T-helper 2 cell treated with Interferon-gamma antibody and Interleukin-4, amounts not matched to agents 5 μg/mL and 100 μg/mL, for 36 hours (primary cell): Measurements from ENCODE around the gene USH1C.

Source experiments
- DNase-seq: peaks from one replicate; pipeline ENCODE4 v3.0.0; 2021; ENCODE audit warnings: low spot score
- H3K27ac Mint-ChIP-seq: one replicate; pipeline ENCODE4 v1.8.0; 2021; ENCODE audit warnings: mild to moderate bottlenecking, mixed read lengths
- H3K27me3 Mint-ChIP-seq: one replicate; pipeline ENCODE4 v1.8.0; 2021; ENCODE audit warnings: low read depth, mixed read lengths
- H3K36me3 Mint-ChIP-seq: one replicate; pipeline ENCODE4 v1.8.0; 2021; ENCODE audit warnings: low read depth, mixed read lengths
- H3K4me1 Mint-ChIP-seq: one replicate; pipeline ENCODE4 v1.8.0; 2021; ENCODE audit warnings: low read depth, mixed read lengths
- H3K4me3 Mint-ChIP-seq: one replicate; pipeline ENCODE4 v1.8.0; 2022; ENCODE audit warnings: mild to moderate bottlenecking, moderate library complexity, mixed read lengths
- H3K9me3 Mint-ChIP-seq: one replicate; pipeline ENCODE4 v1.8.0; 2021; ENCODE audit warnings: mixed read lengths

USH1C gene

DNA sequence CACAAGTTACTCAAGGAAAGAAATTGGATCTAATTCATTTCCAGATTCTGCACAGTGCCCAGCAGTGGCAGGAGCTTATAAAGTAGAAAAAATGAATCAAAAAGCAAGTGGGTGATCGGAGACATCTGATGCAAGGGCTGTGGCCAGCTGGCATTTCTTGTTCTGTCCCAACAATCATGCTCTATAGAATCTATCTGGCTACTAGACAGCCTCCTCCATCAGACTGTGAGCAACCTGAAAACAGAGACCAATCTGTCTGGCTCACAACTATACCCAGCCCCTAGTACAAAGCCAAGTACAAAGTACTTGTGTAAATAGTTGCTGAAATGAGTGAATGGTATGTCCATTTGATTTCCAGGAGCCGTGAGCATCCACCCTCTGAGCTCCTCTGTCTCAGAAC, 11.4 kb downstream of the USH1C start:
- H3K27me3 Mint-ChIP-seq, result peaks cover 14% of the 10 kb centered on the region
- H3K4me3 Mint-ChIP-seq, result no peak overlapping the region
- no peaks in the 10 kb centered on the region for H3K36me3 Mint-ChIP-seq
- H3K27ac Mint-ChIP-seq, result no peak overlapping the region
- H3K4me1 Mint-ChIP-seq, result no peaks in the 10 kb centered on the region
- DNase-seq, result no peak
- H3K9me3 Mint-ChIP-seq, result no peaks in the 10 kb centered on the region

DNA sequence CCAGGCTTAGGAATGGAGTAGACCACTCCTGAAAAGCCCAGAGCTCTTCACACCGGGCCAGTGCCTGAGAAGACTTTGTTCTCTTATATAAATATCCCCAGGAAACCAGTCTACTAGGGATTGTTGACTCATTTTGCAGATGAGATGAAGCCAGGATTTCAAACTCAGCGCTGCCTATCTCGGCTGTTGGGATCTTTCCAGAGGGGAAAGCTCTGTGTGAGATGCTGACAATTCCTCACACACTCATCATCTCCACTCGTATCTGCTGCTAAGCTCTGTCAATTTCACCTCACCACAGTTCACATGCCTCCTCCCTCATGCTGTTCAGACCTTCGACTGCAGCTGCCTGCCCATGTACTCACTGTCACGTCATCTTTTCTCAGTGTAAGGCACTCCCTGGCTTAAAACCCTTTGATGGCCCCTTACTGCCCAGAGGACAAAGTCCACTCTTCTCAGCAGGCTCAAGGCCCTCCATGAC, 12.5 kb downstream of the USH1C start:
- H3K4me3 Mint-ChIP-seq, result no peak overlapping the region
- H3K27ac Mint-ChIP-seq, result no peak overlapping the region
- H3K27me3 Mint-ChIP-seq, result peaks cover 9% of the 10 kb centered on the region
- H3K9me3 Mint-ChIP-seq, result no peaks in the 10 kb centered on the region
- no peaks in the 10 kb centered on the region for H3K4me1 Mint-ChIP-seq
- no peak for DNase-seq
- H3K36me3 Mint-ChIP-seq, result no peaks in the 10 kb centered on the region

DNA sequence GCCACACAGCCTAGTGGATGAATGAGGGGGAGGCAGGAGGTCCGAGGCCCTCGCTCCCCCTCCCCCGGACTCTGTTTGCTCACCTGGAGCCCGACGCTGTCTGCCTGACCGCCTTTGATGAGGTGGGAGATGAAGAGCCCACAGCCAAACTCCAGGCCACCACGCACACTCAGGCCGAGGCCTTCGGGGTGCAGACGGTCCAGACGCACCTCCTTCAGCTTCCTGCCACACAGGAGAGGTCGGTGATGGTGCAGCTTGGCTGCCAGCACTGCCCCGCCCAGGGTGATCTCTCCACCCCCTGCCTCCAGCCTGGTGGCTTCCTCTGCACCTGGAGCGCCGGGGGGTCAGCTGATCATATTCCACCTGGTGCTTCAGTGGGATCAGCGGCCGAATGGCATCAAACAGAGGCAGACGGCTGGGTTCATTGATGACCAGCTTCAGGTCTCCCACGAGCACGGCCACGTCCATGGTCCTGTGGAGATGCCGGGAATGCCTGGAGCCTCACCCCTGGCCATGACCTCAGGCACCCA, 13.1 kb downstream of the USH1C start:
- Mint-ChIP-seq H3K36me3 (no peaks in the 10 kb centered on the region), H3K4me3 (no peak overlapping the region), H3K9me3 (no peaks in the 10 kb centered on the region), H3K27me3 (peaks cover 9% of the 10 kb centered on the region), H3K4me1 (no peaks in the 10 kb centered on the region), H3K27ac (no peak overlapping the region)
- no peak for DNase-seq

DNA sequence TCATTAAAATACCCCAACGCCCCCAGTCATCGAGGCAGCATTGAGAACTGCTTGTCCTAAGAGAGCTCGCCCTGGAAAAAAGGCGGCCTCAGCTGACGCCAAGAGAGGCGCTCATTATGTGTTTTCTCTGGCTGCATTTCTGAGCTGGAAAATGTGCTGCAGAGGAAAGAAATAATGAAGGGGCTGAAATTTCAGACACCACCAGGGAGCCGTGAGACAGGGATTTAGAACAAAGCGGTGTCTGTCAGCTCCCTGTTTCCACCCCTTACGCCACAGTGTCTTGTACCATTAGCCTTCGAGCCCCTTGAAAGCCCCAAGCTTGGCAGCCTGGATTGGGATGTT, 14.4 kb downstream of the USH1C start:
- Mint-ChIP-seq H3K9me3 (no peaks in the 10 kb centered on the region), H3K27ac (no peak overlapping the region), H3K36me3 (no peaks in the 10 kb centered on the region), H3K4me1 (no peaks in the 10 kb centered on the region), H3K4me3 (no peak overlapping the region), H3K27me3 (peaks cover 6% of the 10 kb centered on the region)
- no peak for DNase-seq

DNA sequence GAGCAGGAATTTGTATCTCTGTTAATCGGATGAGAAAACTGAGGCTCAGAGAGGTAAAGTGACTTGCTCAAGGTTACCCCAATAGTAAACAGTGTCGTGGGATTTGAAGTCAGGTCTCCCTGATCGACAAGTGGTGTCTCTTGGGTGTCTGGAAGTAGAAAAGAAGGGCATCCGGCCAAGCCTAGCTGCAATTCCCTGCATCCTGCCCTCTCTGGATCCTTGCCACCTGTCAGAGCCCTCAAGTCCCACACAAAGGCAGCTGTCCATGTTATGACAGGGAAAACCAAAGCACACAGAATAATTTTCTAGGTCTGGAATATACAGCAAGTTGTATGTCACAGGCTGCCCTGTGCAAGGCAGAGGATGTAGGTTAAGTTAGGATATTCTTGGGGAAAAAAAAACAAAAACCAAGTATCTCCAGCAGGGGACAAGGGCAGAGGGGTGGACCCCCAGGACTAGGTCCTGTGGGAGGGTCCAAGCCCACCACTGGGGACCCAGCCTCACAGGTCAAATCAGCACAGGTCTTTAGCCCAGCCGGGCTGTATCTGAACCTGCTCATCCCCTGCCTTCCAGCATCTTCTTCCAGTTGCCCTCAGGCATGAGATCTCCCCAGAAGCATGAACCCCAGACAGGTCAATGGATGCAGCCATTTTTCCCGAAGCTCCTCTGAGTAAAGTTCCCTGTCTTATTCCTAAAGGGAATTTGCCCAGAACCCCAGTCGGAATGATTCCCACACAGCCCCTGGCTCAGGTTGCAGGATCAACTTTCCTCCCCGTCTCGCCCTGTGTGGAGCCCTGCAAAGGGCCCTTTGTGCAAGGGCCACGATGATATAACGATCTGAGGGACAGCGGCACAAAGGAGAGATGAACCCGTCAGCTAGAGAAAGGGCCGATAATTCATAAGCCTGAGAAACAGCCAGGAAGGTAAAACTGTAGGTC, 15.0 kb downstream of the USH1C start:
- DNase-seq, result no peak
- no peak overlapping the region for H3K27ac Mint-ChIP-seq
- H3K4me1 Mint-ChIP-seq, result no peaks in the 10 kb centered on the region
- no peaks in the 10 kb centered on the region for H3K9me3 Mint-ChIP-seq
- no peaks in the 10 kb centered on the region for H3K36me3 Mint-ChIP-seq
- H3K27me3 Mint-ChIP-seq, result peaks cover 6% of the 10 kb centered on the region
- H3K4me3 Mint-ChIP-seq, result no peak overlapping the region

DNA sequence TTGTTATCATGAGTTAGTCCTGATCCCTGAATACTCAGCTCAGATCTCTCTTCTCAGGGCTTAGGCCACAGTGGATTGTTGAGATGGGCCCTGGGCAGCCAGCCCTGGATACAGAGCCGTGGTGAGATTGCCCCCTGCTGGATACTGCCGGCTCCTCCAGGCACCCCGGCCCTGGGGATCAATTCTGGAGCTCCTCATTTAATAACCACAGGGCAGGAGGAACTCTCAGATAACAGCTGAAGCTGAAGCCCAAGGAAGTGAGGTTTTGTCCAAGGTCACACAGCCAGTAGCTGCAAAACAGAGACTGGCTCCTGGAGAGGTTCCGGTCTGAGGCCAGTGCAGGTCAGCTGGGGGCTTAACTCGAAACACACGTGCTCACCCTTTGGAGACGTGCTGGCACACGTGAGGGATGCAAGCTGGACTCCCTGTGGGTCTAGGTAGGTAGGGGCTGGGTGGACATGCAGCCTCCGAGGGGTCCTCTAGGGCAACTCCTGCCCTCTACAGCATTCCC, 16.0 kb downstream of the USH1C start:
- no peaks in the 10 kb centered on the region for H3K36me3 Mint-ChIP-seq
- H3K4me3 Mint-ChIP-seq, result no peak overlapping the region
- H3K9me3 Mint-ChIP-seq, result no peaks in the 10 kb centered on the region
- H3K27ac Mint-ChIP-seq, result no peak overlapping the region
- no peaks in the 10 kb centered on the region for H3K4me1 Mint-ChIP-seq
- peak; percentile 17 for DNase-seq
- H3K27me3 Mint-ChIP-seq, result peaks cover 6% of the 10 kb centered on the region

DNA sequence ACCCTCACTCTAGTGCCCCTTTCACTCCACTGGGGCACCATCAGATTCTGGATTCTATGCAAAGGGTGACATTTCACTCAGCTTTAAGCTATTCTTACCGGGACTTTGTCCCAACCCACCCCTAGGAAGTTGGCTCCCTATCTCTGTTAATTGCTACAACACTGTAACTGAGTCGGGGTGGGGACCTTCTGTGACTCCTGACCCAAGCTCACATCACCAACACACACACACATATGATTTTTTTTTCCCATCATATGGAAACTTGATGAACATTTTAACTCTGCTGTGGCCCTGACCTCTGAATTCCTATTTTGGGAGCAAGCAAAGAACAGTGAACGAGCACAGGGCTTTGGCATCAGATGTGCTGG, 16.6 kb downstream of the USH1C start:
- H3K4me1 Mint-ChIP-seq, result no peaks in the 10 kb centered on the region
- no peaks in the 10 kb centered on the region for H3K36me3 Mint-ChIP-seq

DNA sequence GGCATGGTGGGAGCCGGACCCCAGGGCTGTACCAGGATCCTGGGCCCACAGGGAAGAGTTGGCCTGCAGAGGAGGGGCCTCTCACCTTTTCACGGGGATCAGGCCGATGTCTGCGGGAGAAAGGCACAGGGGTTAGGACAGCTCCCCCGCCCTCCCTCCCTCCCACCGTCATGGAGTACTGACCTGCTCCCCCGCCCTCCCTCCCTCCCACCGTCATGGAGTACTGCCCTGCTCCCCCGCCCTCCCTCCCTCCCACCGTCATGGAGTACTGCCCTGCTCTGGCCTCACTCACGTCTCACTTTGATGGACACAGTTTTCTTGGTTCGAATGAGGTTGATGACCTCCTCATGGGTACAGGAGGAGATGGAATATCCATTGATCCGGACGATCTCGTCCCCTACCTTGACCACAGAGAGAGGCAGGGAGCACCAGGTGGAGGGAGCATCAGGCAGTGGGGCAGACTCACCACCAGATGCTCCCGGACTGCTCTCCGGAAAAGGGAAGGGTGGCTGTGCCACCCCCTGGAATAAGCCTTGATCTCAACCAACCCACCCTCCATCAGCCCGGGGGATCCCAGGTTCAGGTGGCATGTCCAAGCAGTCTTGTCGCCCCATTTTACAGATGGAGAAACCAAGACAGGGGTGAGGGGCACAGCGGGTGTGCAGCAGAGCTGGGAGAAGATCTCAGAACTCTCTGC, 17.1 kb downstream of the USH1C start:
- no peaks in the 10 kb centered on the region for H3K4me1 Mint-ChIP-seq
- peaks cover 6% of the 10 kb centered on the region for H3K27me3 Mint-ChIP-seq
- H3K27ac Mint-ChIP-seq, result no peak overlapping the region
- no peak overlapping the region for H3K4me3 Mint-ChIP-seq
- no peaks in the 10 kb centered on the region for H3K36me3 Mint-ChIP-seq
- no peaks in the 10 kb centered on the region for H3K9me3 Mint-ChIP-seq
- DNase-seq, result no peak

More for the DNA sequence above, 16.6 kb downstream of the USH1C start:
- Mint-ChIP-seq H3K27me3 (peaks cover 6% of the 10 kb centered on the region), H3K9me3 (no peaks in the 10 kb centered on the region), H3K4me3 (no peak overlapping the region), H3K27ac (no peak overlapping the region)
- DNase-seq, result no peak

DNA sequence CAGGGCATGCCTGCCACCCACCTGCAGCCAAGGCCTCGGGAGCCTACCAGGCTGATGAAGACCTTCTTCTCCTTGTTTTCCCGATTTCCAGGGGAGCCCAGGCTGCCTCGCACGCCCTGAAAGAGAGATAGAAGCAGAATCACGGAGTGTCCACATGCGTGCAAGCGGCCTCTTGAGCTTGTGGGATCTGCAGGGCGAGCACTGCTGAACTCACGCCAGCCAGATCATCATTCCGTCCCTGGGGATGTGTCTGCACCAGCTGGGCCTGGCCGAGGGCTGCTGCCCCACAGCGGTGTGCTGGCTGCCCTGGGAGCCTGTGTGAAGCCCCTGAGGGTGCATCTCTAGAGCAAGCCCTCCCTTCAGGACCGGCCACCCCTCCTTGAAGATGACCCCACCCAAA, 17.9 kb downstream of the USH1C start:
- Mint-ChIP-seq H3K27ac (no peak overlapping the region), H3K36me3 (no peaks in the 10 kb centered on the region), H3K27me3 (peaks cover 6% of the 10 kb centered on the region), H3K4me3 (no peak overlapping the region), H3K9me3 (no peaks in the 10 kb centered on the region), H3K4me1 (no peaks in the 10 kb centered on the region)
- DNase-seq, result no peak

DNA sequence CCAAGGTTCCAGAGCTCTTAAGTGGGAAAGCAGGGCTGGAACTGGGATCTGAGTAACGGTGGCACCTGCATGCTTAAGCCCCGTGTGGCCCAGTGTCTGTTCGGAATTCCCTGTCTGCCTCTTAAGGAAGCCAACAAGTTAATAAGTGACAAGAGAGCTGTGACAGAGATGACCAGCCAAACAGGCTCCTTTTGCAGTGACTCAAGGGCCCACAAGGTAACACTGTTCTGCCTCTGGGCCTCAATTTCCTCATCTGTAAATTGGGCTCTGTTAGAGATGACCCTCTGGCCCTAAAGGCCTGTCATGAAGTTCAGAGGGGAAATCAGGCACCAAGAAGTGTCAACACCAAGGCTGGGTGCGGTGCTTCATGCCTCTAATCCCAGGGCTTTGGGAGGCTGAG, 18.6 kb downstream of the USH1C start:
- no peak for DNase-seq
- no peaks in the 10 kb centered on the region for H3K9me3 Mint-ChIP-seq
- H3K27me3 Mint-ChIP-seq, result peaks cover 5% of the 10 kb centered on the region
- H3K27ac Mint-ChIP-seq, result no peak overlapping the region
- H3K4me1 Mint-ChIP-seq, result no peaks in the 10 kb centered on the region
- no peak overlapping the region for H3K4me3 Mint-ChIP-seq
- no peaks in the 10 kb centered on the region for H3K36me3 Mint-ChIP-seq

DNA sequence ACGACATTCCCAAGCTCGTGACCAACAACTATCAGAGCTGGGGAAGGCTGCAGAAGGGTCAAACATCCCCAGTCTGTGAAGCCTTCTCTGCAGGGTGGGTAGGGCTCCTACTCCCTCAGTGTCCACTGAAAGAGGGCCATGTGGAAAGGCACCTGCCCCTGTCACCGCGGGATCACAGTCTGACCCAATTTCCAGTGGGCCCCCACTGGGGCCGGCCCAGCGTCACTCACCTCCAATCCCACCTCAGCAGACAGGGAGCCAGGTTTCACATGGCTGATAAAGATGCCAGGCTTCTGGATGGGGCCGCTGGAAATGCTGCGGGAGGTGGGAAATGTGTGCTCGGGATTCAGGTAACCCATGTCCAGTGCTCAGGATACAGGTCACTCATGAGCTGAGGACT, 20.0 kb downstream of the USH1C start:
- no peak for DNase-seq
- Mint-ChIP-seq H3K4me1 (no peaks in the 10 kb centered on the region), H3K4me3 (no peak overlapping the region), H3K27me3 (peaks cover 3% of the 10 kb centered on the region), H3K9me3 (no peaks in the 10 kb centered on the region), H3K27ac (no peak overlapping the region), H3K36me3 (no peaks in the 10 kb centered on the region)

DNA sequence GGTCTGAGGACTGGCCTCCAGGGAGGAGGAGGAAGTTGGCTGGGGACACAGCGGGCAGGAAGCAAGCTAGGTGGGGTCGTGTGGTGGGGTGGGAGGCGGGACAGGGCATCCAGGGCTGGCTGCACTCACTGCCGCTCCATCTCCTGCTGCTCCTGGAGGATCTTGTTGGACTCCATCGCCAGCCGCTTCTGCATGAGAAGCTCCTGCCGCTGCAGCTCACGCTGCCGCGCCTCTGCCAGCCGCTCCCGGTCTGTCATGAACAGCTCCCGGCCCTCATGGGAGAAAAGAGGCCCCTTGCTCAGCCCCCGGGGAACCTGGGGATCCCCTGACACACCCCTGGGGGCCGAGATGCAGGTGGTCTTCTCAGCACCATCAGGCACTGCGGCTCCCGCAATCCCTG, 21.6 kb downstream of the USH1C start:
- Mint-ChIP-seq H3K36me3 (no peaks in the 10 kb centered on the region), H3K27ac (no peak overlapping the region), H3K4me3 (no peak overlapping the region), H3K27me3 (peaks cover 3% of the 10 kb centered on the region), H3K9me3 (no peaks in the 10 kb centered on the region), H3K4me1 (no peaks in the 10 kb centered on the region)
- no peak for DNase-seq

DNA sequence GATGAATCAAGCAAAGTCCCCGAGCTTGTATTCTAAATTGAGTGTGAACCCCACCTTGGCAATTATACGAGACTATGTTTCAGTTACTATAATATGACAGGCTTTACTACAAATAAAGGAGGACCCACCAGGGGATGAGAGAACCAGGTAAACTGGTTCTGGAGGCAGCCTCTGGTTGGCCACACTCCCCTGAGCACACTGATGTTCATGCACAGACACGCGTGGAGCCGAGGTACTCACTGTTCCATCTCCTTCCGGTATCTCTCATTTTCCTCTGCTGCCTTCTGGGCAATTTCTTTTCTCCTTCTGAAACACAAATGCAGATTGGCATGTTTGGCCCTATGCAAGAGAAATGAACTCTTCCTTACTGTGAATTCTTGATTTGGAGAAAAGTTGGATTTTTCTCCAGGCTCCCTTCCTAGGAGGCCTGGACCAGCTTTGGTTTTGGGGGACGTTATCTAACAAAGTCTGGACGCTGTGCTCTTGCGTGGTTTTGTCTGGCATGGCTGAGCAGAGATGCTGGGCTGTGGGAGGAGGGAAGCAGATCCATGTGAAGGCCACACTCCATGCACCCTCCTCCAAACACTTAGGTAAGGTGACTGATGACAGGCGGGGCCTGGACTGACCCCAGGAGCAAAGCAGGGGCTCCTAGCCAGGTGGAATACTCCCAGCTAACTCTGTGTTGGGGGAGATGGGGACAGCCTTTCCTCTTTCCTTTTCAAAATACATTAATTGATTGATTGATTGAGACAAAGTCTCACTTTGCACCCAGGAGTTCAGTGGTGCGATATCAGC, 22.9 kb downstream of the USH1C start:
- H3K4me1 Mint-ChIP-seq, result no peaks in the 10 kb centered on the region
- no peaks in the 10 kb centered on the region for H3K36me3 Mint-ChIP-seq
- no peak overlapping the region for H3K27ac Mint-ChIP-seq

More for the DNA sequence above, 22.9 kb downstream of the USH1C start:
- no peaks in the 10 kb centered on the region for H3K9me3 Mint-ChIP-seq
- no peak for DNase-seq
- peaks cover 3% of the 10 kb centered on the region for H3K27me3 Mint-ChIP-seq
- no peak overlapping the region for H3K4me3 Mint-ChIP-seq
